Measurements from ENCODE around the gene GOLGA6L10. TPM values are rescaled to one million over a fixed set of nuclear protein-coding genes. Genes with fewer than 3 reads are reported as not detected.
"Not testable (repeated sequence)": the region's sequence is repeated elsewhere in the genome, so short reads cannot be mapped to it uniquely, and the experiment has no call there.

GOLGA6L10 gene
- total and polyA plus RNA-seq, 9 of the 15 experiments (the other 6 are each of a cell fraction or from before 2014, with no cell fraction given) = 0.32 to 7.1 (median 2.0) TPM

GRCh38 chr15:82314769-82315518 lies 34.3 kb downstream of the GOLGA6L10 start (continued):
- no peak for TF ChIP-seq CHD7 (IDR thresholded peaks at IDR 0.05; ENCODE audit: low read depth, low read length)

- 32% methylated on average over 14 of the region's 21 CpGs for WGBS (ENCODE audit: insufficient coverage, low coverage, missing lambda C conversion rate)
- BruUV-seq (replicated peaks); intact Hi-C loops (cut with micrococcal nuclease); H3K4me2 ChIP-seq (ENCODE audit: insufficient read depth, low read length); in situ Hi-C loops (cut with MboI); FAIRE-seq; CTCF ChIA-PET (ENCODE audit: low intra/inter-chr PET ratio); POLR2A ChIA-PET; H4K20me1 ChIP-seq (replicated peaks; ENCODE audit: control insufficient read depth, insufficient read depth, low read length); H3K79me2 ChIP-seq (ENCODE audit: control insufficient read depth, insufficient read depth, low read length); H3K4me3 ChIP-seq; H3K36me3 ChIP-seq (ENCODE audit: control insufficient read depth, insufficient read depth, low read length); DNase-seq (ENCODE audit: extremely low read depth in 1 of 4, low spot score in 3 of 4); H3K9ac ChIP-seq (ENCODE audit: insufficient read depth in 1 of 2, low read depth in 2 of 2, low read length in 2 of 2); ATAC-seq; H3K9me1 ChIP-seq (ENCODE audit: control insufficient read depth, insufficient read depth, low read length); H3K27ac ChIP-seq (ENCODE audit: extremely low read depth, low read depth, low read length); H3K27me3 ChIP-seq (ENCODE audit: control insufficient read depth in 2 of 2, insufficient read depth in 2 of 2, low read length in 2 of 2); H2AFZ ChIP-seq (ENCODE audit: low read depth, low read length); H3K9me3 ChIP-seq (replicated peaks; ENCODE audit: control insufficient read depth, insufficient read depth, low read depth, low read length): not testable (repeated sequence)
- peaks cover 3 to 23% of the 10 kb centered on the region in 2 experiments; a peak in 3 of 5 replicates for H3K4me1 ChIP-seq (replicated peaks in 1 of 2; ENCODE audit: control insufficient read depth in 2 of 2, insufficient read depth in 2 of 2, low read length in 2 of 2)
Measured at GRCh38 chr15:82313951-82314768, 35.1 kb downstream of the GOLGA6L10 start.

Data from K562 (cell line).